Activated CD8-positive, alpha-beta memory T cell treated with anti-CD3 and anti-CD28 coated beads for 36 hours (primary cell): Measurements from ENCODE around the gene MTA2. TPM values are rescaled to one million over a fixed set of nuclear protein-coding genes. Genes with fewer than 3 reads are reported as not detected.

Source experiments
- CTCF ChIA-PET: fragments of 350-600 bp; sonication (Branson Sonifier 250); formaldehyde crosslinking; loops from one replicate; lab custom pipeline; 2021; ENCODE audit warnings: antibody characterized with exemption; lab: Charles Lee
- POLR2A ChIA-PET: fragments of 350-600 bp; sonication (Branson Sonifier 250); formaldehyde crosslinking; loops from one replicate; lab custom pipeline; 2021; ENCODE audit warnings: antibody characterized with exemption; lab: Charles Lee
- total RNA-seq, 2 experiments: library from RNA; stranded (reverse); gene quantifications; one replicate each; pipeline ENCODE4 v1.2.3, GENCODE V29; 2021

Gene MTA2
- total RNA-seq, result 100 to 1,000 TPM; 214 to 216 TPM

- ChIA-PET POLR2A (interaction anchor here (0.5 to 3.2 kb wide), 14 partner anchors 10 to 283 kb away, joined by 3 to 44 read pairs (median 6); partner anchors contain the start of genes B3GAT3, C11orf98, CSKMT and EEF1G), CTCF (interaction anchor here (1.1 to 3.0 kb wide), 4 partner anchors 9 to 177 kb away, joined by 3 to 28 read pairs (median 12); partner anchors contain the start of gene TUT1)
Observed at GRCh38 chr11:62601372-62602140, at the start of gene MTA2. Gene MTA2, minus strand, starts transcription at chr11:62601865. Its CDS starts 415 bp downstream, at chr11:62601450.

- POLR2A ChIA-PET, result interaction anchor here (5.1 kb wide), 1 partner anchor 16 kb away, joined by 45 read pairs; the partner anchor contains the start of genes C11orf98 and CSKMT
- CTCF ChIA-PET, result interaction anchor here (0.6 to 1.6 kb wide), 3 partner anchors 15 to 57 kb away, joined by 3 to 5 read pairs (median 3); partner anchors contain the start of genes C11orf98, CSKMT, LBHD1 and UQCC3
Observed at GRCh38 chr11:62650283-62650682, 48.6 kb upstream of the MTA2 start.

DNA sequence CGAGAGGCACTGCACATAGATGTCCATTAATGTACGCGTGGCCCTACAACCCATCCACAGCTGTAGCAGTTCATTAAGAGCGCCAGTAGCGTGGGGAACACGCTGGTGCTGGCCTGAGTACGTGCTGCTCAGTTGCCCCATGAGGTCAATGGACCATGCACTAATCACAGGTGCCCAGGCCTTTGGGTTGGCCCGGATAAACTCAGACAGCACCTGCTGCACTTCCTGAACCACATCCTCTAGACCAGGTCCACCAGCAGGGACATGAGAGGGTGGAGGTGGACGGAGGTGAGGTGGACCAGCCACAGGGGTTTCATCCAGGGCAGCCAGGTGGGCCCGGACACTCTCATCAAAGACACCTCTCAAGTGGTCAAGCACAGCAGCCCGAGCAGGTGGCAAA, 47.8 kb upstream of the MTA2 start:
- POLR2A ChIA-PET, result interaction anchor here (5.1 kb wide), 1 partner anchor 17 kb away, joined by 45 read pairs; the partner anchor contains the start of genes C11orf98 and CSKMT
- CTCF ChIA-PET, result interaction anchor here (1.3 to 2.1 kb wide), 3 partner anchors 38 to 58 kb away, joined by 4 to 6 read pairs (median 5); partner anchors contain the start of gene TUT1

DNA sequence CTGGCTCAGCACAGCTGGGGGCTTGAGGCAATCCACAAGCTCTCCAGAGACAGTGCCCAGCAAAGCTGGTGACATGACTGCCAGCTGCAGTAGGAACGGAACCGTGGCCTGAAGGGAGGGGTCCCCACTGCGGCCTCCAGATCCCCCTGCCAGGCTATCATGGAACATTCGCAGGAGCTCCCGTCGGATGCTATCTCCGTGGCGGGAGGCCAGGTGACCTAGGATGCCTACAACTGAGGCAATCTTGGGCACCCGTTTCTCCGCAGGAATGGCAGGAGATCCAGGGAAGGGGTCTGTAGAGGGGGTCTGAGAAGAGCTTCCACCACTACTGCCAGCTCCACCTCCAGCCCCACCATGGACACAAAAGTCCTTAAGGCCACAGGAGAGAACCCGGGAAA, 47.3 kb upstream of the MTA2 start:
- ChIA-PET POLR2A (interaction anchor here (0.6 to 5.1 kb wide), 2 partner anchors 17 to 53 kb away, joined by 3 to 45 read pairs; partner anchors contain the start of genes C11orf98 and CSKMT), CTCF (interaction anchor here (1.3 to 2.1 kb wide), 3 partner anchors 37 to 57 kb away, joined by 4 to 6 read pairs (median 5); partner anchors contain the start of gene TUT1)

GRCh38 chr11:62648185-62648966, 46.7 kb upstream of the MTA2 start:
- POLR2A ChIA-PET, result interaction anchor here (0.6 to 5.1 kb wide), 2 partner anchors 18 to 54 kb away, joined by 3 to 45 read pairs; partner anchors contain the start of genes C11orf98 and CSKMT
- CTCF ChIA-PET, result interaction anchor here (0.9 to 2.1 kb wide), 4 partner anchors 9 to 57 kb away, joined by 3 to 6 read pairs (median 4); partner anchors contain the start of gene TUT1

DNA sequence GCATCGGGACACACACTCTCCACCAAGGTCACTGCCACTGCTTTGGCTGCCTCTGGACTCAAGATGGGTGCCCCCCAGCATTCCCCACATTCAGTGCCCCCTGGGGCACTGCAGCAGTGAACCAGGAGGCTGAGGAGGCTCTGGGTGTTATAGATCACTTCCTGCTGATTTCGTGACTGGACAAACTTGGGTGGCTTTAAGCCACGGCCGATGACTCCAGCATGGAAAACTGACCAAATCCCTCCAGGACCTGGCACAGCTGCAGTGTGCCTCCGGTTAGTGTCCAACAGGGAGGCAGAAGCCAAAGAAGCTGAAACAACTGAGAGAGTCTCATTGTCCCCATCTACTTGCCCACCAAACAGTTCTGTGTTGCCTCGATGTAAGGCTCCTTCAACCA, 45.9 kb upstream of the MTA2 start:
- ChIA-PET CTCF (interaction anchor here (0.9 to 2.1 kb wide), 2 partner anchors 10 to 36 kb away, joined by 3 to 6 read pairs; no protein-coding TSS in a partner anchor), POLR2A (interaction anchor here (5.1 kb wide), 1 partner anchor 18 kb away, joined by 45 read pairs; the partner anchor contains the start of genes C11orf98 and CSKMT)

GRCh38 chr11:62646825-62647608, 45.4 kb upstream of the MTA2 start:
- POLR2A ChIA-PET, result interaction anchor here (0.6 to 5.1 kb wide), 7 partner anchors 19 to 141 kb away, joined by 3 to 45 read pairs (median 6); partner anchors contain the start of genes B3GAT3, C11orf98, CSKMT and LBHD1
- CTCF ChIA-PET, result interaction anchor here (3.2 kb wide), 1 partner anchor 18 kb away, joined by 9 read pairs; the partner anchor contains the start of genes C11orf98 and CSKMT

DNA sequence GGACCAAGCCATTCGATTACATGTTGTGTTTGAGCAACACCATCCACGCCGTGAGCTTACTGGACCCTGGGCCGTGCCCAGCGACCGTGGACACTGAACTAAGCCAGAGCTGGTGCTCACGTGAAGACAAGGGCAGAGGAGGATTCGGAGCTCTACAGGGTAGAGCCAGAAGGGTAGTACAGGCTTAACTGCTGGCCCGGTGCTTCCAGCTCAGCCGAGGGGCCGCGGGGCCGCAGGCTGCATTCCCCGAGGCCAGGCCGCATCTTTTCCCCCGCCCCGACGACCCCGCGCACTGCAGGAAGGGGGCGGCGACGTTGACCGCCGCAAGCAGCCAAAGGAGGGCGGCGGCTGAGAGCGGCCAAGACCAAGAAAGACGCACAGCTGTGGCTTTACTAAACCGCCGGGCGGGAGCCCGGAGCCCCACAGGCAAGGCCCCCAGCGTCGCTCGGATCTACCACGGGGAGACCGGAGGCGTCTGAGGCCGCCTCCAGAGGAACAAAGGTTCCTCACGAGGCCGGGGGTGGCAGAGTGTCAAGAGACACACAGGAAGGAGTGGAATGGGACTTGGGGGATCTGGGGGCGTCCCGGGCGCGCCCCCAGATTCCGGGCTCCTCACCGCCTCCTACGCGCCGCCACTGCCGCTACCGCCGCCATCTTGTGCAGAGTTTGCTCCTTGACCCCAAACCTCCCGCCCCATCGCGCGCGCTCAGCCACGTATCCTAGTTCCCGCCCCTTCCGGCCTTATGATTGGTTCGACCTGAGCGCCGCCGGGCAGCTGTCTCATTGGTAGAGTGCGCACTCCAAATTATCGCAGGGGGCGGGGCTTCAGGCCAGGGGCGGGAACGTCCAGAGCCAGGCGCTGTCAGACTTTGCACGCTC, 44.5 kb upstream of the MTA2 start, which contains the start of gene GANAB:
GANAB (minus strand) TSS at position 668 of the 879 bp plus-strand sequence; CDS start at position 654, 14 bp downstream.
- ChIA-PET POLR2A (interaction anchor here (0.5 to 5.1 kb wide), 11 partner anchors 11 to 141 kb away, joined by 3 to 45 read pairs (median 4); partner anchors contain the start of genes B3GAT3, C11orf98, CSKMT and LBHD1), CTCF (interaction anchor here (0.8 to 3.2 kb wide), 7 partner anchors 11 to 221 kb away, joined by 3 to 9 read pairs (median 3); partner anchors contain the start of genes C11orf98, CSKMT, EML3 and TUT1)

DNA sequence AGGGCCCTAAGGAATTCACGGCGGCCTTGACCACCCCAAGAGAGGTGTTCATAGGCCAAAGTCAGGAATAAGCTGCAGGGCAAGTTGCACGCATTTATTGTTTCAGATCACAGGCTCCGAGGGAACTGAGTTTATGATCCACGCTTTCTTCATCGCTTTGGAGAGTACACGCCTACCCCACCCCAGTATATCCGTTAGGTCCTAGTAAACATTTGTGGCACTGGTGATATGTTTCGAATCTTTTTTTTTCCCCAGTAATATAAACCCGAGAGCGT, 43.9 kb upstream of the MTA2 start:
- POLR2A ChIA-PET, result interaction anchor here (0.8 to 5.1 kb wide), 6 partner anchors 12 to 54 kb away, joined by 3 to 45 read pairs (median 6); partner anchors contain the start of genes C11orf98, CSKMT, LBHD1 and TUT1
- CTCF ChIA-PET, result interaction anchor here (0.8 to 3.2 kb wide), 7 partner anchors 11 to 221 kb away, joined by 3 to 9 read pairs (median 3); partner anchors contain the start of genes C11orf98, CSKMT, EML3 and TUT1

- POLR2A ChIA-PET, result interaction anchor here (0.7 to 3.3 kb wide), 3 partner anchors 21 to 27 kb away, joined by 4 to 24 read pairs (median 4); partner anchors contain the start of genes C11orf98, CSKMT, LBHD1 and UQCC3
- CTCF ChIA-PET, result interaction anchor here (0.8 to 3.2 kb wide), 2 partner anchors 21 to 29 kb away, joined by 3 to 9 read pairs; partner anchors contain the start of genes C11orf98 and CSKMT
Observed at GRCh38 chr11:62644220-62644619, 42.6 kb upstream of the MTA2 start.

GRCh38 chr11:62632492-62632891, 30.8 kb upstream of the MTA2 start:
- CTCF ChIA-PET, result interaction anchor here (2.5 kb wide), 1 partner anchor 9 kb away, joined by 10 read pairs; no protein-coding TSS in a partner anchor
- POLR2A ChIA-PET, result no interaction called here

DNA sequence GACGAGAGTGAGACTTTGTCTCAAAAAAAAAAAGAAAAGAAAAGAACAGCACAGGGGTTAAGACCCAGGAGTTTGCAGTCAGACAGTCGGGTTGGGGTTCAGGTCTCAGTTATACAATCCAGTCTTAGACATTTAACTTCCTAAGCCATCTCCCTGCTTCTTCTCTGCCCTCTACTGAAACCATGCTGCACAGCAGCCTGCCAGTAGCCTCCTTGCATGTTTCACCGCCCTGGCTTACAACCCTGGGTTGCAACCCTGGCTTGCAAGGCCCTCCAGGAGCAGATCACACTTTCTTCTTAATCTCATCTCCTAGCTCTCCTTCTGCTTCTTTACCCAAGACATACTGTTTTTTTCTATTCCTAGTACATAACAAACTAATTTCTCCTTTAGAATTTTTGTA, 26.0 kb upstream of the MTA2 start:
- ChIA-PET POLR2A (no interaction called here), CTCF (interaction anchor here (1.0 kb wide), 1 partner anchor 17 kb away, joined by 3 read pairs; no protein-coding TSS in a partner anchor)

GRCh38 chr11:62622476-62623089, 20.9 kb upstream of the MTA2 start:
- CTCF ChIA-PET, result interaction anchor here (0.6 to 2.4 kb wide), 7 partner anchors 9 to 239 kb away, joined by 3 to 10 read pairs (median 5); partner anchors contain the start of genes ROM1 and TUT1
- POLR2A ChIA-PET, result interaction anchor here (0.7 to 2.1 kb wide), 12 partner anchors 9 to 166 kb away, joined by 3 to 13 read pairs (median 4); partner anchors contain the start of genes C11orf98, CSKMT, EEF1G and EML3

- CTCF ChIA-PET, result interaction anchor here (0.6 to 2.4 kb wide), 9 partner anchors 8 to 72 kb away, joined by 3 to 10 read pairs (median 5); partner anchors contain the start of genes C11orf98, CSKMT, INTS5 and LBHD1
- POLR2A ChIA-PET, result interaction anchor here (0.6 to 2.1 kb wide), 19 partner anchors 9 to 167 kb away, joined by 3 to 13 read pairs (median 5); partner anchors contain the start of genes C11orf98, CSKMT, EEF1G and EML3
Observed at GRCh38 chr11:62621567-62622470, 20.2 kb upstream of the MTA2 start, which contains the start of gene B3GAT3. Gene B3GAT3, minus strand, starts transcription at chr11:62621986. Its CDS starts 39 bp downstream, at chr11:62621947.
